Skeletal muscle tissue (tissue), 4 donors: ENCODE data around the gene ANKRD44. TPM values are rescaled to one million over a fixed set of nuclear protein-coding genes. Genes with fewer than 3 reads are reported as not detected.

Source experiments
- H3K27ac ChIP-seq: one replicate; pipeline ENCODE4 v1.7.0; 2013; ENCODE audit warnings: mild to moderate bottlenecking, low read depth, low read length, inconsistent platforms
- H3K27me3 ChIP-seq, 3 donors: one replicate each; pipeline ENCODE4 v1.7.0; 2013; ENCODE audit warnings: low read length in 3 of 3; ENCODE audit not compliant: control insufficient read depth in 3 of 3, insufficient read depth in 3 of 3
- H3K36me3 ChIP-seq, 3 donors: one replicate each; pipeline ENCODE4 v1.7.0; 2013; ENCODE audit warnings: low read length in 3 of 3; ENCODE audit not compliant: control insufficient read depth in 3 of 3, insufficient read depth in 3 of 3
- H3K4me1 ChIP-seq, 3 donors: one replicate each; pipeline ENCODE4 v1.7.0; 2013; ENCODE audit warnings: low read length in 3 of 3, mild to moderate bottlenecking in 3 of 3; ENCODE audit not compliant: control insufficient read depth in 3 of 3, insufficient read depth in 3 of 3
- H3K4me3 ChIP-seq, 3 donors: one replicate each; pipeline ENCODE4 v1.7.0; 2013; ENCODE audit warnings: low read length in 3 of 3
- H3K9ac ChIP-seq, 3 donors: one replicate each; pipeline ENCODE4 v1.7.0; 2013; ENCODE audit warnings: low read length in 3 of 3, mild to moderate bottlenecking in 3 of 3, moderate library complexity in 2 of 3, low read depth in 1 of 3
- H3K9me3 ChIP-seq, 3 donors: one replicate each; pipeline ENCODE4 v1.7.0; 2013; ENCODE audit warnings: low read length in 3 of 3; ENCODE audit not compliant: control insufficient read depth in 3 of 3
- total RNA-seq: library from RNA; depleted of rRNA; stranded (reverse); fragments of >200 nt; gene quantifications from one replicate; pipeline ENCODE4 v1.2.3, GENCODE V29; 2014
- donor health status: Osteomylitis.

The ANKRD44 gene
- total RNA-seq, 1 donor from 2014 or later, result 26.6 TPM

DNA sequence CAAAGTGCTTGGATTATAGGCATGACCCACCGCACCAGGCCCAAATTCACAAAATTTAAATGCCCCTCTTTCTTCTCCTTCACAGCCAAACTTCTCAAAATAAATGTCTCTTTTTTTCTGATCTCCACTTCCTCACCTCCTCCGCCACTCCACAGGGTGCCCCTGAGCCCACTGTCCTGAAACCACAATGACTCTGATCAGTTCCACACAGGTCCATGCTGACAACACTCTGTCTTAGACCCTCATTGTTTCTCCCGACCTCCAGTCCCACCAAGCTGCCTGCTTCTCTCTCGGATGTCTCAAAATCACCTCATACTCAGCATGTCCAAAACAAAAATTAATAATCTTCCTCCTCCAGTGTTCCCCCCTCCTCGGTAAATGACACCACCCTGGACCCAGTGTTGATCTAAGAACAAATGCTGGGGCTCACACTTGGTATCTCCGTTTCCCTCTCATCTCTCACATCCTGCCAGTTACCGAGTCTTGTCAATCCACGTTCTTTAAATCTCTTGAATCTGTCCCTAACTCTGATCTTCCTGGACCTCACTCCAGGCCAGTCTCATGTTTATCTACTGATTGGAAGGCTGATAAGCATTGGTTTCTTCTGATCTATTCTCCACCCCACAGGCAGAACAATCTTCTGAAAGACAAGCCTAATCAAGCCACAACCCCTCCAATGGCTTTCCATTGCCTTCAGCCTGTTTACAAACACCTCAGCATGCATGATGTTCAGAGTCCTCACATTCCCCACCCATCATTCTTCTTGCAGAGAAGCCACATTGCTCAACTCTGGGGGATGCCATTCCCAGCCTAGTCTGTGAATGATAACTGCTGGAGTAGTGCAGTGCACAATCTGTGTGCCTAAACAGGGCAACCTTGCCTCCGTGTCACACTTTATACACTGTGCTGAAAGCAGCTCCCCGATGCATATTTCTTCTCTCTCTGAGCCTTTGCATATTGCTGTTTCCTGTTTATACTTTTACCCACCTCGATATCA, 12.4 kb upstream of the ANKRD44 start:
- Histone ChIP-seq H3K4me3 (no peak overlapping the region), H3K9me3 (no peaks in the 10 kb centered on the region), H3K4me1 (no peaks in the 10 kb centered on the region), H3K27ac (no peak overlapping the region), H3K27me3 (no peaks in the 10 kb centered on the region), H3K36me3 (no peaks in the 10 kb centered on the region), H3K9ac (no peak overlapping the region)

DNA sequence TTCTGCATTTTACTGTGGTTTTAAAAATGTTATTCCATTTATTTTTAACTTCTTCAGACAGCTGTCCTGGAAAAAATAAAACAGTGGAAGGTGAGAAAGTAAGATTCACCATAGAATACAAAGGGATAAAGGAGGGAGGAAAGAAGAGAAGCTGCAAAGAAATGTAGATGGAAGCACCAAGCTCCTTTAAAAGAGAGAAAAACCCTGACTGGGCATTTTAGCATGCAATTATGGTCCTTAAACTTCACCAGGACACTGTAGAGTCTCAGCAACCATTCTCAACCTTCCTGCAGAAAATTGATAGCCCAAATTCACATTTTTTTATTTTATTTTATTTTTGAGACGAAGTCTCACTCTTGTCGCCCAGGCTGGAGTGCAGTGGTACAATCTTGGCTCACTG, 11.6 kb upstream of the ANKRD44 start:
- Histone ChIP-seq H3K4me3 (no peak overlapping the region), H3K9me3 (no peaks in the 10 kb centered on the region), H3K27ac (no peak overlapping the region), H3K27me3 (no peaks in the 10 kb centered on the region), H3K36me3 (no peaks in the 10 kb centered on the region), H3K9ac (no peak overlapping the region), H3K4me1 (no peaks in the 10 kb centered on the region)

GRCh38 chr2:197315371-197315770, 4.8 kb upstream of the ANKRD44 start:
- no peak overlapping the region for H3K4me3 ChIP-seq
- no peak overlapping the region for H3K9ac ChIP-seq
- H3K4me1 ChIP-seq, result peaks cover 3 to 6% (median 5%) of the 10 kb centered on the region in 3 donors
- no peak overlapping the region for H3K27ac ChIP-seq
- H3K9me3 ChIP-seq, result no peaks in the 10 kb centered on the region
- no peaks in the 10 kb centered on the region for H3K36me3 ChIP-seq
- H3K27me3 ChIP-seq, result no peaks in the 10 kb centered on the region

- Histone ChIP-seq H3K4me1 (peaks cover 5 to 17% (median 7%) of the 10 kb centered on the region in 3 donors), H3K9ac (no peak overlapping the region), H3K27ac (no peak overlapping the region), H3K27me3 (no peaks in the 10 kb centered on the region), H3K9me3 (no peaks in the 10 kb centered on the region), H3K36me3 (no peaks in the 10 kb centered on the region), H3K4me3 (no peak overlapping the region)
Measured at GRCh38 chr2:197312186-197312585, 1.6 kb upstream of the ANKRD44 start.

DNA sequence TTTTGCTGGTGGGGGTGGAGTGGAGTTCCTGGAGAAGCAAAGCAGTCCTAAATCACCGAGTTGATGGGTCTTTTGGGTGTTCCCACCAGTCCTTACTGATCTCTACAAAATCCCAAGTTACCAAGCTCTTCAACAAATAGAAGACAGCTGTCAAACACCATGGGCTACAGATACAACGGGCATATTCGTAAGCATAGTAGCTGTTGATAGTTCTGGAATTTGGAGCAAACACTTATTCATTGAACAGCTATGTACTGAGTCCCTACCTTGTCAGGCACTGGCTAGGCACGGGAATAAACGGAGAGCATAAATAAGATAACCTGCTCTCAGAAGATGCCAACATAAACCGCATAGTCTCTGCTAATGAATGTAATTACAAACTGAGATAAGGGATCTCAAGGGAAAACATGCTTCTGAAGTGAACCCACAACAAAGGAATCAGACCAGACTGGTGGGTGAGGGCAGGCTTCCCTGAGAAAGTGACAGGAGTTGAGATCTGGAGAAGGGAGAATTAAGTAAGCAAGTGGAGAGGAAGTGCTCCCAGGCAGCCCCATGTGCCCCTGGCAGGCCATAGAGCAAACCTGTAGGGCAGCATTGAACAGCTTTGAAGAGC, 947 bp upstream of the ANKRD44 start:
- Histone ChIP-seq H3K27ac (no peak overlapping the region), H3K36me3 (no peaks in the 10 kb centered on the region), H3K27me3 (no peaks in the 10 kb centered on the region), H3K9ac (peak overlapping the region; percentile 52 to 82 (median 67)), H3K9me3 (no peaks in the 10 kb centered on the region), H3K4me3 (peak overlapping the region in 2 of 3 donors; percentile 66 to 70), H3K4me1 (peaks cover 6 to 20% (median 9%) of the 10 kb centered on the region in 3 donors)

GRCh38 chr2:197310987-197311420, 424 bp upstream of the ANKRD44 start:
- Histone ChIP-seq H3K9me3 (no peaks in the 10 kb centered on the region), H3K36me3 (no peaks in the 10 kb centered on the region), H3K27ac (no peak overlapping the region), H3K27me3 (no peaks in the 10 kb centered on the region), H3K9ac (peak overlapping the region; percentile 52 to 82 (median 67)), H3K4me1 (peaks cover 11 to 25% (median 14%) of the 10 kb centered on the region in 3 donors), H3K4me3 (peak overlapping the region; percentile 66 to 79 (median 70))

- Histone ChIP-seq H3K27ac (peak overlapping the region; percentile 20), H3K36me3 (no peaks in the 10 kb centered on the region)
Measured at GRCh38 chr2:197309691-197310231, 819 bp downstream of the ANKRD44 start.

GRCh38 chr2:197308996-197309690, 1.4 kb downstream of the ANKRD44 start:
- peak overlapping the region; percentile 50 to 75 (median 73) for H3K9ac ChIP-seq
- H3K9me3 ChIP-seq, result no peaks in the 10 kb centered on the region
- peaks cover 12 to 32% (median 15%) of the 10 kb centered on the region in 3 donors for H3K4me1 ChIP-seq
- H3K27me3 ChIP-seq, result no peaks in the 10 kb centered on the region
- peak overlapping the region; percentile 74 to 81 (median 78) for H3K4me3 ChIP-seq
- H3K36me3 ChIP-seq, result no peaks in the 10 kb centered on the region
- peak overlapping the region; percentile 20 for H3K27ac ChIP-seq

More at GRCh38 chr2:197309691-197310231, 819 bp downstream of the ANKRD44 start:
- Histone ChIP-seq H3K4me3 (peak overlapping the region; percentile 74 to 81 (median 78)), H3K9ac (peak overlapping the region; percentile 50 to 75 (median 73)), H3K9me3 (no peaks in the 10 kb centered on the region), H3K27me3 (no peaks in the 10 kb centered on the region), H3K4me1 (peaks cover 12 to 27% (median 15%) of the 10 kb centered on the region in 3 donors)

DNA sequence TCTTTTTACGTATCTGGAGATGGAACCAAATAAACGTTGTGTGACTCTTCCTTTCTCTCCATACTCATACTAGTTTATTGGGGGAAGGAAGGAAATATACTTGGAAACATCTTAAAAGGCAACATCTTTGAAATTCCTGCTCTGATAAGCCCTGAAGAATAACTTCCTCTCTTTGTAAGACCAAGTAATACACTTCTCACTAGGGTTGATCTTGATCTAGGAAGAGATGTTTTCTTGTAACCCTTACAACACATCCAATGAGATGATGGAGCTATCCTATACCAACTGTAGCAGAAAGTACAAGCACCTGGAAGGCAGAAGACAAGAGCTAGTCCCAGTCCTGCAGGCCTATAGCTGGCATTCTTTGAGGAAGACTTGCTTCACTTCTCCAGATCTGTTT, 2.0 kb downstream of the ANKRD44 start:
- no peaks in the 10 kb centered on the region for H3K36me3 ChIP-seq
- H3K4me1 ChIP-seq, result peaks cover 12 to 33% (median 15%) of the 10 kb centered on the region in 3 donors
- H3K27ac ChIP-seq, result no peak overlapping the region
- no peak overlapping the region for H3K9ac ChIP-seq
- no peaks in the 10 kb centered on the region for H3K9me3 ChIP-seq
- H3K27me3 ChIP-seq, result no peaks in the 10 kb centered on the region
- no peak overlapping the region for H3K4me3 ChIP-seq
